ENCODE measurements around the gene SFTPD. TPM values are rescaled to one million over a fixed set of nuclear protein-coding genes. Genes with fewer than 3 reads are reported as not detected.

SFTPD gene
- total and polyA plus RNA-seq, 8 donors = 6.5 to 878 (median 8.9) TPM

DNA sequence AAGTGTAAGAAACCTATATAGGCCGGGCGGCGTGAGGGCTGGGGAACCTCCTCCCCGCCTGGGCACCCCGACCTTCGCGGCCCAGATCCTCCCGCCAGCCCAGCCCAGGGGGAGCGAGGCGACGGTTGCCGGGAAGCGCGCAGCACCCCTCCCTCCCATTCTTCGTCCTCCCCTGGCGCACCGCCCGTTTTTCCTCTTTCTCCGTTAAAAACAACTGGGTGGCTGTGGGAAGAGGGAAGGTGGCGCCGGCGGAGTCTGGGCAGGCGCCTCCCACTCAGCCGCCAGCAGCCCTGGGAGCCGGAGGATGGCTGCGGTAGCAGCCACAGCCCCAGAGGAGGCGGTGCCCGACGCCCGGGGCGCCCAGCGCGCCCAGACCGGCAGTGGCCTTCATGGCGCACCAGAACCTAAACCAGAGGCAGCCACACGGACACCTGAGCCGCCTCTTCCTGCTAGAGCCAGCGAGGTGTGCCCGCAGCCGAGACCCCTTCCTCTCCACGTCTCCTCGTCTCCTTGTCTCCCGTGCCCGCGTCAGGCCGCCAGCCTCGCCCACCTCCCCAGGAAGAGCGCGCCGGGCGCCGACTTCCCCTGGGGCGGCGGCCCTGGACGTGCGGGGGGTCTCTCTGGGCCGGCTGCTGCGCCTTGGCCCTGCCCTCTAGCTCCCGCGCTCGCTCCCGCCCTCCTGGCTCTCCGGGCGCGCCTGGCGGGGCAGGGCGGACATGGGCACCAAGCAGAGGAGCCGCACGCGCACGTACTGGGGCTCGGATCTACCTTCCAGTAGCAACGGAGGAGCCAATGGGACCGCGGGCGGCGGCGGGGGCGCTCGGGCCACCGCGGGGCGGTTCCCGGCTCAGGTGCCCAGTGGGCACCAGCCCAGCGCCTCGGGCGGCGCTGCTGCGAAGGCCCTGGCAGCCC, 32.8 kb upstream of the SFTPD start:
- ATAC-seq = peak; percentile 74
- Histone ChIP-seq H3K4me1 (peaks cover 4 to 23% of the 10 kb centered on the region in 2 donors), H3K4me3 (peak overlapping the region; percentile 48 to 53), H3K27ac (peak overlapping the region; percentile 84), H3K27me3 (peaks cover 14 to 68% of the 10 kb centered on the region in 2 donors), H3K9me3 (peaks cover 0 to 3% of the 10 kb centered on the region in 2 donors), H3K36me3 (no peaks in the 10 kb centered on the region)
- TF ChIP-seq, protein P1, sequence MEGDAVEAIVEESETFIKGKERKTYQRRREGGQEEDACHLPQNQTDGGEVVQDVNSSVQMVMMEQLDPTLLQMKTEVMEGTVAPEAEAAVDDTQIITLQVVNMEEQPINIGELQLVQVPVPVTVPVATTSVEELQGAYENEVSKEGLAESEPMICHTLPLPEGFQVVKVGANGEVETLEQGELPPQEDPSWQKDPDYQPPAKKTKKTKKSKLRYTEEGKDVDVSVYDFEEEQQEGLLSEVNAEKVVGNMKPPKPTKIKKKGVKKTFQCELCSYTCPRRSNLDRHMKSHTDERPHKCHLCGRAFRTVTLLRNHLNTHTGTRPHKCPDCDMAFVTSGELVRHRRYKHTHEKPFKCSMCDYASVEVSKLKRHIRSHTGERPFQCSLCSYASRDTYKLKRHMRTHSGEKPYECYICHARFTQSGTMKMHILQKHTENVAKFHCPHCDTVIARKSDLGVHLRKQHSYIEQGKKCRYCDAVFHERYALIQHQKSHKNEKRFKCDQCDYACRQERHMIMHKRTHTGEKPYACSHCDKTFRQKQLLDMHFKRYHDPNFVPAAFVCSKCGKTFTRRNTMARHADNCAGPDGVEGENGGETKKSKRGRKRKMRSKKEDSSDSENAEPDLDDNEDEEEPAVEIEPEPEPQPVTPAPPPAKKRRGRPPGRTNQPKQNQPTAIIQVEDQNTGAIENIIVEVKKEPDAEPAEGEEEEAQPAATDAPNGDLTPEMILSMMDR (IDR thresholded peaks at IDR 0.05) = no peak
- peak; percentile 38 to 90 (median 68) for DNase-seq
- intact Hi-C loops (cut with DNase I) = no loop called here

DNA sequence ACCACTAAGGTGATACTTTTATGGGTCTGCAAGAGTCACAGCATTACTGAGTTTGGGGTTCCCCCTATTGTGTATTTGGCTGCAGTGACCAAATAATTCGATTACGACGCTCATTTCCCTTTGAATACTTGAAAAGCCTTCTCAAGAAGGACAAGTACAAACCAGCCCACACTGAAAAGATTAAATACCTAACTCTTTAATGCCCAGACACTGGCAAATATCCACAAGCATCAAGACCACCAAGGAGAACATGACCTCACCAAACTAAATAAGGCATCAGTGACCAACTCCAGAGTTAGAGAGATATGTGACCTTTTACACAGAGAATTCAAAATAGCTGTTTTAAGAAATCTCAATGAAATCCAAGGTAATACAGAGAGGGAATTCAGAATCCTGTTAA, 31.8 kb upstream of the SFTPD start:
- H3K27ac ChIP-seq = peak overlapping the region; percentile 84

DNA sequence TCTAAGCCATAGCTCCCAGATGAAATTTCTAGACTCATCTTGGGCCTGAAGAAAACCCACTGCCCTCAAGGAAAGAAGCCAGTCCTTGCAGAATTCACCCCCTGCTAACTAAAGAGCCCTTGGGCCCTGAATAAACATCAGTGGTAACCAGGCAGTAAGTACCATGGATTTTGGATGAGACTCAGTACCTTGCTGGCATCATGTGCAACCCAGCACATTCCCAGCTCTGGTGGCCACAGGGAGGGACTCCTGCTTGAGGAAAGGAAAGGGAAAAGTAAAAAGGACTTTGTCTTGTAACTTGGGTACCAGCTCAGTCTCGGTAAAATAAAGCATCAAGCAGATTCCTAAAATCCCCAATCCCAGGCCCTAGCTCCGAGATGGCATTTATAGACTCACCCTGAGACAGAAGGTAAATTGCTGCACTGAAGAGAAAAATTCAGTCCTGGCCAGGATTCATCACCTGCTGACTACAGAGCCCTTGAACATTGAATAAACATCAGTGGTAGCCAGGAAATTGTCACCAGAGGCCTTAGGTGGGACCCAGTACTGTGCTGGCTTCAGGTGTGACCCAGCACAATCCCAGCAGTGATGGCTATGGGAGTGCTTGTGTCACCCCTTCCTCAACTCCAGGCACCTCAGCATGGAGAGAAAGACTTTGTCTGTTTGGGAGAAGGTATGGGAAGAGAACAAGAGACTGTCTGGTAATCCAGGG, 31.2 kb upstream of the SFTPD start:
- peak; percentile 30 for ATAC-seq
- Histone ChIP-seq H3K27ac (peak overlapping the region; percentile 41 to 84), H3K27me3 (peaks cover 14 to 55% of the 10 kb centered on the region in 2 donors), H3K4me1 (peaks cover 4 to 23% of the 10 kb centered on the region in 2 donors), H3K36me3 (no peaks in the 10 kb centered on the region), H3K9me3 (peaks cover 0 to 8% of the 10 kb centered on the region in 2 donors), H3K4me3 (no peak overlapping the region)
- intact Hi-C loops (cut with DNase I) = no loop called here
- peak in 1 of 4 donors; percentile 39 for DNase-seq
- TF ChIP-seq, protein P1 (IDR thresholded peaks at IDR 0.05) = no peak

More for the DNA sequence above, 31.8 kb upstream of the SFTPD start:
- Histone ChIP-seq H3K4me1 (peaks cover 4 to 23% of the 10 kb centered on the region in 2 donors), H3K27me3 (peaks cover 14 to 59% of the 10 kb centered on the region in 2 donors), H3K36me3 (no peaks in the 10 kb centered on the region), H3K9me3 (peaks cover 0 to 8% of the 10 kb centered on the region in 2 donors), H3K4me3 (no peak overlapping the region)
- TF ChIP-seq, protein P1 (IDR thresholded peaks at IDR 0.05) = no peak
- DNase-seq (no peak), ATAC-seq (no peak)
- intact Hi-C loops (cut with DNase I) = no loop called here

DNA sequence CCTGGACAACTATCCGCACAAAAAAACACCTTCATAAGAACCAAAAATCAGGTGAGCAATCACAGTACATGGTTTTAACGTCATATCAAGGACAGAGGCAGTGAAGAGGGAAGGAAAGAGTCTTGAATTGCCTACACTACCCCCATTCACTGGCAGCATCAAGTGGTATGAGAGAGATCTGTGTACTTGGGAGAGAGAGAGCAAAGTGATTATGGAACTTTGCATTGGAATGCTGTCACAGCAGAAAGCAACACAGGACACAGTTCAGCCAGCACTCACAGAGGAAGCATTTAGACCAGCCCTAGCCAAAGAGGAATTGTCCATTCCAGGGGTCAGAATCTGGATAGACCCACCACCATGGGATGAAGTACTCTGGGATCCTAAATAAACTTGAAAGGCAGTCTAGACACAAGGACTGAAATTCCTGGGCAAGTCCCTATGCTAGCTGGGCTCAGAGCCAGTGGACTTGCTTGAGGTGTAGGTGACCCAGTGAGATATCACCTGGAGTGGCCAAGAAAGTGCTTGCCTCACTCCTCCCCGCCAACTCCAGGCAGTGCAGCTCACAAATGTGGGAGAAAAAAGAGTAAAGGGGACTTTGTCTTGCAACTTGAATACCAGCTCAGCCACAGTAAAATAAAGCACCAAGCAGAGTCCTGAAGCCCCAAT, 30.5 kb upstream of the SFTPD start:
- Histone ChIP-seq H3K9me3 (peaks cover 0 to 8% of the 10 kb centered on the region in 2 donors), H3K4me3 (no peak overlapping the region), H3K4me1 (peaks cover 4 to 23% of the 10 kb centered on the region in 2 donors), H3K27ac (peak overlapping the region; percentile 41 to 84), H3K27me3 (peaks cover 14 to 48% of the 10 kb centered on the region in 2 donors), H3K36me3 (no peaks in the 10 kb centered on the region)
- TF ChIP-seq, protein P1 (IDR thresholded peaks at IDR 0.05) = no peak
- peak in 1 of 4 donors; percentile 78 for DNase-seq
- intact Hi-C loops (cut with DNase I) = no loop called here
- ATAC-seq = peak; percentile 51

Measured in left lung (tissue), 10 donors.